HG03457 (cell line): Measurements from ENCODE around the gene OR4E1.
"Not testable (repeated sequence)": the region's sequence is repeated elsewhere in the genome, so short reads cannot be mapped to it uniquely, and the experiment has no call there.

ENCODE experiments used
- ATAC-seq: cut with Tn5 transposase; IDR thresholded peaks from one replicate; pipeline ENCODE4 v1.9.1; 2021; ENCODE audit warnings: moderate number of reproducible peaks; ENCODE audit not compliant: unreplicated experiment

OR4E1 gene

GRCh38 chr14:21654215-21654614, 19.4 kb downstream of the OR4E1 start:
- no peak for ATAC-seq

DNA sequence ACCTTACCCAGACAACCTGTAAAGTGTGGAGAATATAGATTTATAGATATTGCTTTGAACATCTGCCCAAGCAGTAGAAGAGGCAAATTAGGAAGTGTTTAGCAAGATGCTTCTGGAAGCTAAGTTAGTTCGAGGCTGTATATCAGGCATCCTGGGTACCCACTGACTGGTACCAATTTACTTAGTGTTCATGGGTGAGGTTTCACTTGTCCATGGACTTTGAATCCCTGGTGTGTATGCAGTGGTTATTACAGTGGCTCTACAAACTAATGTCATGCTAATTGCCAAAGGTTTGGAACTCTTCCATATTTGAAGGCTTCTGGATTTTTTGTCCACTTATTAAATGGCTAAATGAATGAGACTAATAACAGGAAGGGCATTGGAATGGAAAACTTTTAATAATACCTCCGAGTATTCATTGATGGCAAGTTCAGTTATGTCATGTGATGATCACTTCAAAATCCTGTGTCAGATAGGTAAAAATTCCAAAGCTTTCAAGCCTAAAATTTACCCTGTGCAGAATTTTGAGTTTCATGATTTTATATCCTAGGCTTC, 20.2 kb downstream of the OR4E1 start, which contains the start of gene OR4E2:
Gene OR4E2, plus strand, starts transcription at position 505 of the 555 bp plus-strand sequence. CDS start 11,248 bp downstream, outside the sequence.
- ATAC-seq: no peak

DNA sequence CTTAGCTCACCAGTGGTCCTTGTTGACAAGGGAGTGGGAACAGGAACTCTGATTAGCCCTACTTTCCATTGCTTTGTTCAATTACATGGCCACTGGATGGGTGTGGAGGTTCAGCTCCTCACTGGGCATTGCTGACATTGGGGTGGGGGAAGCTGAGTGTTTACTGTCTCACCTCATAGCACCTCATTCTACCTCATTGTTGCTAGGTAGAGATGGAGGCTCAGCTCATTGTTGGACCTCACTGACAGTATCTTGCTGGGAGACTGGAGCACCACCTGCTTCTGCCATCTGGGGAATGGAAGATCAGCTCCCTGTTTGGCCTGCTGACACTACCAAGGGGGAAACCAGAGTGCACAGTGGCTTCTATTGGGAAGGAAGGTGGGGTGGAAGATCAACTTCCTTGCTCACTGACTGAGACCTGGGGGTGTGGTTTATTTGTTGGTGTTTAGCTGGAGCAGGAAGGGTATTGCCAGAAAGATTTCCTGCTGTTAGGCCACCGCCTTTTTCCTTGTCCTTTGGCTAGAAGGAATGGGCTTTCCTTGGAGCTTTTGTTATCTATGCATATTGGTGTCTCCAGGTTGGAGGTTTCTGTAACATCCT, 21.3 kb downstream of the OR4E1 start:
- no peak for ATAC-seq

GRCh38 chr14:21647380-21647779, 26.2 kb downstream of the OR4E1 start:
- ATAC-seq: no peak

DNA sequence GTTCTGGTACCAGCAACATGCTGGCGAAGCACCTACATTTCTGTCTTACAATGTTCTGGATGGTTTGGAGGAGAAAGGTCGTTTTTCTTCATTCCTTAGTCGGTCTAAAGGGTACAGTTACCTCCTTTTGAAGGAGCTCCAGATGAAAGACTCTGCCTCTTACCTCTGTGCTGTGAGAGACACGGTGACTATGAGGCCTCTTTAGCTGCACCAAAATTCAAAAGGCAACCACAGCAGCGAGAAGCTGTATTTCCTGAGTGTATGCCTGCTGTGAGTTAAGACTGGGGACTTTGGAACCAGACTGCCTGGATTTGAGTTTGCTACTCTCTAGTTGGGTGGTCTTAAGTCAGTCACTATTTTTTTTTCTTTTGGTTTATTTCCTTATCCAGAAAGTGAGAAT, 30.2 kb downstream of the OR4E1 start:
- no peak for ATAC-seq

- ATAC-seq: no peak
Observed at GRCh38 chr14:21642683-21643082, 30.9 kb downstream of the OR4E1 start.

- ATAC-seq: no peak
Observed at GRCh38 chr14:21634840-21635239, 38.8 kb downstream of the OR4E1 start, which contains the start of gene OR10G2. TSS of gene OR10G2 (minus strand) at chr14:21634940. CDS start at chr14:21634842, 98 bp downstream.

- no peak for ATAC-seq
Observed at GRCh38 chr14:21631084-21631483, 42.5 kb downstream of the OR4E1 start.

- not testable (repeated sequence) for ATAC-seq
Observed at GRCh38 chr14:21630503-21630902, 43.1 kb downstream of the OR4E1 start.

- no peak for ATAC-seq
Observed at GRCh38 chr14:21626491-21627230, 47.0 kb downstream of the OR4E1 start.
